ENCODE results near the gene RTL10. TPM values are rescaled to one million over a fixed set of nuclear protein-coding genes. Genes with fewer than 3 reads are reported as not detected.

Gene RTL10
- total and polyA plus RNA-seq, 2 of the 8 experiments (the other 6 are each of a cell fraction or from before 2014, with no cell fraction given): 11.5 to 18.8 TPM

GRCh38 chr22:19884161-19884953, 29.7 kb upstream of the RTL10 start:
- Histone ChIP-seq H3K79me1 (ENCODE audit: low read depth, low read length) (no peaks in the 10 kb centered on the region), H3K79me2 (ENCODE audit: control insufficient read depth in 1 of 2, insufficient read depth in 2 of 2, low read length in 2 of 2) (no peaks in the 10 kb centered on the region), H2BK120ac (replicated peaks; ENCODE audit: low read depth, low read length) (no peak overlapping the region), H3K4me3 (ENCODE audit: extremely low read depth in 1 of 4, insufficient read depth in 2 of 4, low read depth in 3 of 4, low read length in 4 of 4) (no peak overlapping the region), H3K56ac (replicated peaks; ENCODE audit: insufficient read length, low read depth, low read length) (no peak overlapping the region), H2AK5ac (ENCODE audit: low read depth, low read length) (0 out of 2 replicates have a peak overlapping the region, but pooled peaks have one; percentile 33), H3K23me2 (ENCODE audit: low read depth, low read length) (peaks cover 4% of the 10 kb centered on the region), H2BK12ac (ENCODE audit: low read depth, low read length) (peak overlapping the region; percentile 53; the same call in 1 of the 2 replicates), H3K9me3 (ENCODE audit: insufficient read depth in 2 of 2, low read depth in 1 of 2, low read length in 1 of 2) (no peaks in the 10 kb centered on the region), H3K27ac (ENCODE audit: low read depth, low read length) (no peak overlapping the region), H2BK15ac (ENCODE audit: low read length) (peak overlapping the region; percentile 81; the same call in 1 of the 2 replicates), H3K4me1 (replicated peaks in 1 of 4; ENCODE audit: control insufficient read depth in 3 of 4, insufficient read depth in 4 of 4, low read length in 3 of 4) (peaks cover 11 to 24% (median 20%) of the 10 kb centered on the region in 4 experiments), H3K18ac (ENCODE audit: extremely low read depth, low read length) (no peak overlapping the region), H2BK5ac (ENCODE audit: low read depth, low read length) (no peak overlapping the region; the same call in 1 of the 2 replicates), H4K8ac (ENCODE audit: extremely low read depth, insufficient read depth, low read length) (no peak overlapping the region), H3K9ac (replicated peaks in 1 of 4; ENCODE audit: extremely low read depth in 1 of 4, low read depth in 3 of 4, low read length in 3 of 4) (no peak overlapping the region), H2BK20ac (ENCODE audit: low read length) (peak overlapping the region; percentile 61; the same call in 1 of the 2 replicates), H3K27me3 (replicated peaks in 1 of 4; ENCODE audit: control insufficient read depth in 3 of 4, extremely low read depth in 1 of 4, insufficient read depth in 3 of 4, low read length in 3 of 4) (peaks cover 0 to 3% (median 0%) of the 10 kb centered on the region in 4 experiments; a peak in 1 of 7 replicates), H4K5ac (ENCODE audit: insufficient read length, low read depth, low read length) (no peak overlapping the region), H4K91ac (replicated peaks; ENCODE audit: insufficient read length, low read length) (peak overlapping the region; percentile 71), H3K4ac (replicated peaks; ENCODE audit: insufficient read length, low read depth, low read length) (no peak overlapping the region), H4K20me1 (replicated peaks in 1 of 2; ENCODE audit: control insufficient read depth in 1 of 2, insufficient read depth in 2 of 2, low read length in 2 of 2) (no peaks in the 10 kb centered on the region), H3K36me3 (ENCODE audit: control insufficient read depth in 2 of 4, insufficient read depth in 4 of 4, low read length in 3 of 4) (no peaks in the 10 kb centered on the region), H3K23ac (ENCODE audit: insufficient read length) (no peak overlapping the region), H2AFZ (ENCODE audit: low read length) (no peak overlapping the region), H3K14ac (ENCODE audit: insufficient read length) (no peak overlapping the region), H3K4me2 (ENCODE audit: insufficient read depth in 1 of 2, low read depth in 2 of 2, low read length in 2 of 2) (no peak overlapping the region)
- WGBS, 2 experiments (ENCODE audit: extremely low coverage in 1 of 2, insufficient coverage in 1 of 2, insufficient read length in 1 of 2, insufficient replicate concordance in 2 of 2, low coverage in 1 of 2, low lambda C conversion rate in 2 of 2, missing lambda C conversion rate in 1 of 2): 94% methylated on average over 15 of the region's 15 CpGs; no CpG with 5 or more reads in 1 of the 2 experiments
- CTCF ChIA-PET (ENCODE audit: partially characterized antibody): interaction anchor here (0.7 to 9.5 kb wide), 6 partner anchors 9 to 67 kb away, joined by 3 to 69 read pairs (median 6); no protein-coding TSS in a partner anchor
- no peak for TF ChIP-seq SP2 (IDR thresholded peaks at IDR 0.05; ENCODE audit: low read length)
- TF ChIP-seq POLR2AphosphoS5 (IDR thresholded peaks at IDR 0.05; ENCODE audit: low read depth, low read length): no peak
- no peak for TF ChIP-seq HDAC2 (IDR thresholded peaks at IDR 0.05; ENCODE audit: borderline replicate concordance in 1 of 2, low read depth in 2 of 2, low read length in 2 of 2)
- TF ChIP-seq CTCF (IDR thresholded peaks at IDR 0.05; ENCODE audit: control extremely low read depth in 1 of 3, insufficient read depth in 1 of 3, low read depth in 1 of 3, low read length in 3 of 3): no peak
- no peak for TF ChIP-seq SUZ12 (IDR thresholded peaks at IDR 0.05; ENCODE audit: low read length)
- TF ChIP-seq CHD1 (IDR thresholded peaks at IDR 0.05; ENCODE audit: low read depth, low read length): no peak
- no peak for TF ChIP-seq CBX5 (IDR thresholded peaks at IDR 0.05; ENCODE audit: low read depth, low read length)
- no peak for TF ChIP-seq POU5F1 (IDR thresholded peaks at IDR 0.05; ENCODE audit: low read depth, low read length)
- DNase-seq (ENCODE audit: low read depth in 1 of 2, low spot score in 2 of 2) (no peak), FAIRE-seq (no peak)
- POLR2A ChIA-PET (ENCODE audit: partially characterized antibody): no interaction called here
